ENCODE results near the gene TCF21.

TCF21 gene

GRCh38 chr6:133937909-133938308, 49.0 kb downstream of the TCF21 start:
- H3K4me1 ChIP-seq (ENCODE audit: control insufficient read depth, low read depth, low read length): no peaks in the 10 kb centered on the region
- H3K9ac ChIP-seq (ENCODE audit: low read length): no peak overlapping the region
- no peaks in the 10 kb centered on the region for H3K27me3 ChIP-seq (ENCODE audit: control insufficient read depth, insufficient read depth, low read length)
- H3K27ac ChIP-seq (ENCODE audit: low read length): no peak overlapping the region
- H3K9me3 ChIP-seq (ENCODE audit: control insufficient read depth, low read depth, low read length): no peaks in the 10 kb centered on the region
- H3K36me3 ChIP-seq (ENCODE audit: control insufficient read depth, low read depth, low read length): no peaks in the 10 kb centered on the region
- no peak overlapping the region for H3K4me3 ChIP-seq (ENCODE audit: low read length)

GRCh38 chr6:133938533-133938932, 49.6 kb downstream of the TCF21 start:
- Histone ChIP-seq H3K4me1 (ENCODE audit: control insufficient read depth, low read depth, low read length) (no peaks in the 10 kb centered on the region), H3K9me3 (ENCODE audit: control insufficient read depth, low read depth, low read length) (no peaks in the 10 kb centered on the region), H3K27me3 (ENCODE audit: control insufficient read depth, insufficient read depth, low read length) (no peaks in the 10 kb centered on the region), H3K4me3 (ENCODE audit: low read length) (no peak overlapping the region), H3K27ac (ENCODE audit: low read length) (no peak overlapping the region), H3K9ac (ENCODE audit: low read length) (no peak overlapping the region), H3K36me3 (ENCODE audit: control insufficient read depth, low read depth, low read length) (no peaks in the 10 kb centered on the region)

GRCh38 chr6:133939778-133940667, 51.1 kb downstream of the TCF21 start:
- Histone ChIP-seq H3K9ac (ENCODE audit: low read length) (no peak overlapping the region), H3K27me3 (ENCODE audit: control insufficient read depth, insufficient read depth, low read length) (no peaks in the 10 kb centered on the region), H3K4me1 (ENCODE audit: control insufficient read depth, low read depth, low read length) (no peaks in the 10 kb centered on the region), H3K27ac (ENCODE audit: low read length) (no peak overlapping the region), H3K4me3 (ENCODE audit: low read length) (no peak overlapping the region), H3K9me3 (ENCODE audit: control insufficient read depth, low read depth, low read length) (no peaks in the 10 kb centered on the region), H3K36me3 (ENCODE audit: control insufficient read depth, low read depth, low read length) (no peaks in the 10 kb centered on the region)

All from iPS-18a (cell line).